Measurements from ENCODE around the gene TRHDE. TPM values are rescaled to one million over a fixed set of nuclear protein-coding genes. Genes with fewer than 3 reads are reported as not detected.
"Not testable (repeated sequence)": the region's sequence is repeated elsewhere in the genome, so short reads cannot be mapped to it uniquely, and the experiment has no call there.

The TRHDE gene
- total RNA-seq, 2 experiments from 2014 or later, result not detected

GRCh38 chr12:72602581-72602980 is 330.4 kb downstream of the TRHDE start:
- H3K4me3 Mint-ChIP-seq, result no peak overlapping the region
- H3K4me1 Mint-ChIP-seq, result no peaks in the 10 kb centered on the region
- DNase-seq, result no peak
- H3K27ac Mint-ChIP-seq, result no peak overlapping the region
- H3K27me3 Mint-ChIP-seq, result no peaks in the 10 kb centered on the region
- peaks cover 7% of the 10 kb centered on the region for H3K9me3 Mint-ChIP-seq
- no peaks in the 10 kb centered on the region for H3K36me3 Mint-ChIP-seq

DNA sequence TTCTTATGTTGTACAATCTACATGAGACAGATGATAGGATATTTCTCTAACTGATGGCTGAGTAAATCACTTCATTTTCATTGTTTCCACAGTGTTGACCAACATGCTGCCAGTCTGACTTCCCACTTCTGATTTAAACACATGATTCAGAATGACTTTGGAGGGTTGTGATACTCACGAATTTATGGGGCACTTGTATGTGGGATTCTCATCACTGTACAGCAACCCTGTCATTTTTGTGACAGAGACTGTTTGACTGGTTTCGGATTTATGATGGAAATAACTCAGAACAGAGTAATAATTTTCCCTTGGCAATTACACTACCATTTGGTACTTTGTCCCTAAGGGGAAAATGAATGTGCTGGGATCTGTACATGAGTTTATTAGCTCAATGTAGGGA is 333.8 kb downstream of the TRHDE start:
- DNase-seq, result no peak
- Mint-ChIP-seq H3K4me1 (no peaks in the 10 kb centered on the region), H3K4me3 (no peak overlapping the region)

DNA sequence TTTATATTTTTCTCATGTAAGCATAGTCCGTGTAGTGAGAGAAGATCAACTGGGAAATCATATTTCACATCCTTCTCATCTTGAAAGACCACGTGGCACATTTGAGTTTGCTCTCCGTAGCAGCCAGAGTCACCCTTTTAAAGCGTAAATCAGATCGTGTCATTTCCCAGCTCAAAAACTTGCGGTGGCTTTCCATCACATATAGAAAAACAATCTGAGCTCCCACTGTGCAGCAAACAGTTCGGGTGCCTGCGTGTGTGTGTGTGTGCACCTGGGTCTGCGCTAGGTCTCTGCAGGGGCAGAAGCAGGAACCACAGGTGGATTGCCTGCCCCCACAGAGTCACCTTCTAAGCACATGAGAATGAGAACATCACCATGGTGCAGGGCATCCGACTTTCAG is 338.2 kb downstream of the TRHDE start:
- Mint-ChIP-seq H3K9me3 (peaks cover 1% of the 10 kb centered on the region), H3K27ac (no peak overlapping the region), H3K4me3 (no peak overlapping the region), H3K27me3 (no peaks in the 10 kb centered on the region), H3K36me3 (no peaks in the 10 kb centered on the region), H3K4me1 (no peaks in the 10 kb centered on the region)
- DNase-seq, result no peak

More for the DNA sequence above, 333.8 kb downstream of the TRHDE start:
- Mint-ChIP-seq H3K27ac (no peak overlapping the region), H3K36me3 (no peaks in the 10 kb centered on the region), H3K9me3 (peaks cover 1% of the 10 kb centered on the region), H3K27me3 (no peaks in the 10 kb centered on the region)

- no peaks in the 10 kb centered on the region for H3K36me3 Mint-ChIP-seq
- H3K4me1 Mint-ChIP-seq, result no peaks in the 10 kb centered on the region
- no peaks in the 10 kb centered on the region for H3K27me3 Mint-ChIP-seq
- no peak for DNase-seq
- peaks cover 1% of the 10 kb centered on the region for H3K9me3 Mint-ChIP-seq
- H3K27ac Mint-ChIP-seq, result no peak overlapping the region
- H3K4me3 Mint-ChIP-seq, result no peak overlapping the region
These were observed 338.7 kb downstream of the TRHDE start for GRCh38 chr12:72610854-72611358.

GRCh38 chr12:72612171-72612570 is 340.0 kb downstream of the TRHDE start:
- Mint-ChIP-seq H3K9me3 (no peaks in the 10 kb centered on the region), H3K36me3 (no peaks in the 10 kb centered on the region), H3K4me1 (no peaks in the 10 kb centered on the region), H3K27ac (no peak overlapping the region), H3K27me3 (no peaks in the 10 kb centered on the region), H3K4me3 (no peak overlapping the region)
- DNase-seq, result no peak

DNA sequence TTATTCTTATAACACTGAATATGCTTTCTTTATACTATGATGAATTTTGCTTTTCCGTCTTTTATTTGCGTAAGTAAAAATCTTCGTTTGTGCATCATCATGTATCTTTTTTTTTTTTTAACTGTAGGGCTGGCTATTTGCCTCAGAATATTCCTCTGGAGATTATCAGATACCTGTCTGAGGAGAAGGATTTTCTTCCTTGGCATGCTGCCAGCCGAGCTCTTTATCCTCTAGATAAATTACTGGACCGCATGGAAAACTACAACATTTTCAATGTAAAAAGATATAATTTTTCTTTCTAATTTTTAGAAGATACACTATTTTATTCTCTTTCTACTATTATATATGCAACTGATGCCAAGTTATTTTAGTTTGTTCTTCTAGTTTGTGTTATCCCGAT is 346.6 kb downstream of the TRHDE start:
- no peaks in the 10 kb centered on the region for H3K27me3 Mint-ChIP-seq
- H3K36me3 Mint-ChIP-seq, result no peaks in the 10 kb centered on the region
- no peak overlapping the region for H3K4me3 Mint-ChIP-seq
- H3K4me1 Mint-ChIP-seq, result no peaks in the 10 kb centered on the region
- no peaks in the 10 kb centered on the region for H3K9me3 Mint-ChIP-seq
- DNase-seq, result no peak
- H3K27ac Mint-ChIP-seq, result no peak overlapping the region

GRCh38 chr12:72622556-72622955 is 350.4 kb downstream of the TRHDE start:
- no peaks in the 10 kb centered on the region for H3K9me3 Mint-ChIP-seq
- H3K4me1 Mint-ChIP-seq, result no peaks in the 10 kb centered on the region
- H3K4me3 Mint-ChIP-seq, result no peak overlapping the region
- H3K27me3 Mint-ChIP-seq, result no peaks in the 10 kb centered on the region
- H3K36me3 Mint-ChIP-seq, result no peaks in the 10 kb centered on the region
- H3K27ac Mint-ChIP-seq, result no peak overlapping the region
- no peak for DNase-seq

- no peaks in the 10 kb centered on the region for H3K4me1 Mint-ChIP-seq
- no peak for DNase-seq
- no peaks in the 10 kb centered on the region for H3K27me3 Mint-ChIP-seq
- H3K27ac Mint-ChIP-seq, result no peak overlapping the region
- no peaks in the 10 kb centered on the region for H3K9me3 Mint-ChIP-seq
- no peaks in the 10 kb centered on the region for H3K36me3 Mint-ChIP-seq
- H3K4me3 Mint-ChIP-seq, result no peak overlapping the region
These were observed 359.9 kb downstream of the TRHDE start for GRCh38 chr12:72631926-72632685.

GRCh38 chr12:72642706-72643105 is 370.5 kb downstream of the TRHDE start:
- Mint-ChIP-seq H3K9me3 (peaks cover 3% of the 10 kb centered on the region), H3K27me3 (no peaks in the 10 kb centered on the region), H3K4me1 (no peaks in the 10 kb centered on the region), H3K36me3 (no peaks in the 10 kb centered on the region), H3K4me3 (no peak overlapping the region), H3K27ac (no peak overlapping the region)
- no peak for DNase-seq

GRCh38 chr12:72647139-72647538 is 375.0 kb downstream of the TRHDE start:
- H3K27ac Mint-ChIP-seq, result no peak overlapping the region
- H3K27me3 Mint-ChIP-seq, result no peaks in the 10 kb centered on the region
- peaks cover 3% of the 10 kb centered on the region for H3K9me3 Mint-ChIP-seq
- no peak for DNase-seq
- no peaks in the 10 kb centered on the region for H3K4me1 Mint-ChIP-seq
- no peak overlapping the region for H3K4me3 Mint-ChIP-seq
- H3K36me3 Mint-ChIP-seq, result no peaks in the 10 kb centered on the region

- no peak for DNase-seq
- no peaks in the 10 kb centered on the region for H3K27me3 Mint-ChIP-seq
- peaks cover 2% of the 10 kb centered on the region for H3K9me3 Mint-ChIP-seq
- H3K27ac Mint-ChIP-seq, result no peak overlapping the region
- no peak overlapping the region for H3K4me3 Mint-ChIP-seq
- H3K36me3 Mint-ChIP-seq, result no peaks in the 10 kb centered on the region
- H3K4me1 Mint-ChIP-seq, result no peaks in the 10 kb centered on the region
These were observed 386.4 kb downstream of the TRHDE start for GRCh38 chr12:72658615-72659014.

GRCh38 chr12:72660174-72660573 is 388.0 kb downstream of the TRHDE start:
- H3K27me3 Mint-ChIP-seq, H3K9me3 Mint-ChIP-seq, H3K4me3 Mint-ChIP-seq, H3K36me3 Mint-ChIP-seq, DNase-seq, H3K4me1 Mint-ChIP-seq, H3K27ac Mint-ChIP-seq: not testable (repeated sequence)

GRCh38 chr12:72673853-72674252 is 401.7 kb downstream of the TRHDE start:
- Mint-ChIP-seq H3K27ac (no peak overlapping the region), H3K9me3 (peaks cover 2% of the 10 kb centered on the region), H3K4me3 (no peak overlapping the region), H3K27me3 (no peaks in the 10 kb centered on the region), H3K4me1 (no peaks in the 10 kb centered on the region), H3K36me3 (no peaks in the 10 kb centered on the region)
- no peak for DNase-seq

- DNase-seq, result no peak
- Mint-ChIP-seq H3K4me1 (no peaks in the 10 kb centered on the region), H3K27me3 (no peaks in the 10 kb centered on the region), H3K4me3 (no peak overlapping the region), H3K27ac (no peak overlapping the region), H3K36me3 (no peaks in the 10 kb centered on the region), H3K9me3 (peaks cover 2% of the 10 kb centered on the region)
These were observed 404.4 kb downstream of the TRHDE start for GRCh38 chr12:72676556-72676955.

- Mint-ChIP-seq H3K36me3 (no peaks in the 10 kb centered on the region), H3K4me1 (no peaks in the 10 kb centered on the region), H3K9me3 (peaks cover 2% of the 10 kb centered on the region), H3K27ac (no peak overlapping the region), H3K4me3 (no peak overlapping the region), H3K27me3 (no peaks in the 10 kb centered on the region)
- DNase-seq, result no peak
These were observed 405.0 kb downstream of the TRHDE start for GRCh38 chr12:72677139-72677538.

DNA sequence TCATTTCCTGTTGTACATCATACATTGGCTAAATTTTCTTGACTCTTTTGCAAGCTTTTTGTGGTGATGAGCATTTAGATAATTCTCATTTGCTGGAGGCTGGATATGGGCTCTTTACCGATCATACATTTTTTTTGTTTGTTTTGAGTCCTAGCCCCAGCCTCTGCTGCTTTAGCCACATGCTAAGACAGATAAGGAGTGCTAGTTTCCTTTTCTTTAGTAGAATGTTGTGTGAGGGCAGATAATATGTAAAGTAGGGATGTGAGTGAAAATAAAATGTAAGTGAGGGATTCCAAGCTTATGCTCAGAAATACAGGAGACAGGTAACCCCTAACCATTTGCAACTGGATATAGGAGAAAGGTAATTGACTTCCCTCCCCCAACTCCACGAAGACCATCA is 405.7 kb downstream of the TRHDE start:
- peaks cover 2% of the 10 kb centered on the region for H3K9me3 Mint-ChIP-seq
- H3K27me3 Mint-ChIP-seq, result no peaks in the 10 kb centered on the region
- H3K27ac Mint-ChIP-seq, result no peak overlapping the region
- no peaks in the 10 kb centered on the region for H3K36me3 Mint-ChIP-seq
- H3K4me3 Mint-ChIP-seq, result no peak overlapping the region
- no peaks in the 10 kb centered on the region for H3K4me1 Mint-ChIP-seq
- DNase-seq, result no peak

All from activated naive CD8-positive, alpha-beta T cell treated with anti-CD3 and anti-CD28 coated beads for 36 hours (primary cell).